H9 (cell line): Measurements from ENCODE around the gene SIPA1L3. TPM values are rescaled to one million over a fixed set of nuclear protein-coding genes. Genes with fewer than 3 reads are reported as not detected.

Experiments
- DNase-seq: peaks from one replicate; pipeline ENCODE4 v3.0.0-alpha.2; 2017
- H2AFZ ChIP-seq: one replicate; pipeline ENCODE4 v1.6.1; 2013; ENCODE audit warnings: mild to moderate bottlenecking, low read length, control low read depth, moderate library complexity
- H2AK5ac ChIP-seq: 2 replicates; pipeline ENCODE4 v1.6.1; 2013; ENCODE audit warnings: low read length, control low read depth, mixed read lengths; ENCODE audit not compliant: insufficient read length
- H2BK120ac ChIP-seq: one replicate; pipeline ENCODE4 v1.6.1; 2013; ENCODE audit warnings: low read depth, mild to moderate bottlenecking, low read length, control low read depth, inconsistent platforms; ENCODE audit not compliant: poor library complexity, severe bottlenecking
- H2BK12ac ChIP-seq: 2 replicates; pipeline ENCODE4 v1.6.1; 2013; ENCODE audit warnings: low read length, control low read depth, mixed read lengths, low read depth; ENCODE audit not compliant: insufficient read length
- H2BK15ac ChIP-seq: 2 replicates; pipeline ENCODE4 v1.6.1; 2013; ENCODE audit warnings: low read depth, low read length, control low read depth
- H2BK20ac ChIP-seq: one replicate; pipeline ENCODE4 v1.6.1; 2013; ENCODE audit warnings: low read depth, mild to moderate bottlenecking, low read length, control low read depth, inconsistent platforms; ENCODE audit not compliant: poor library complexity, severe bottlenecking
- H2BK5ac ChIP-seq: 2 replicates; pipeline ENCODE4 v1.6.1; 2013; ENCODE audit warnings: low read length, control low read depth, mixed read lengths; ENCODE audit not compliant: insufficient read length
- H3K14ac ChIP-seq: 2 replicates; pipeline ENCODE4 v1.6.1; 2013; ENCODE audit warnings: low read length, control low read depth; ENCODE audit not compliant: insufficient read depth
- H3K18ac ChIP-seq: 2 replicates; pipeline ENCODE4 v1.6.1; 2013; ENCODE audit warnings: low read depth, mild to moderate bottlenecking, mixed read lengths, low read length, control low read depth; ENCODE audit not compliant: insufficient read length
- H3K23ac ChIP-seq: 2 replicates; pipeline ENCODE4 v1.6.1; 2013; ENCODE audit warnings: low read length, control low read depth, mixed read lengths, low read depth; ENCODE audit not compliant: insufficient read length
- H3K23me2 ChIP-seq: 2 replicates; pipeline ENCODE4 v1.6.1; 2013; ENCODE audit warnings: low read depth, mild to moderate bottlenecking, mixed read lengths, low read length, control low read depth; ENCODE audit not compliant: insufficient read length, poor library complexity, severe bottlenecking
- H3K27ac ChIP-seq: 2 replicates; pipeline ENCODE4 v1.5.1; 2013; ENCODE audit warnings: low read length, control low read depth, mixed read lengths, low read depth; ENCODE audit not compliant: insufficient read length
- H3K27me3 ChIP-seq: 2 replicates; pipeline ENCODE4 v1.6.1; 2013; ENCODE audit warnings: low read length, control low read depth, inconsistent platforms; ENCODE audit not compliant: insufficient read depth
- H3K4ac ChIP-seq: 2 replicates; pipeline ENCODE4 v1.6.1; 2013; ENCODE audit warnings: low read depth, mild to moderate bottlenecking, control low read depth, inconsistent platforms, low read length, moderate library complexity
- H3K4me1 ChIP-seq: 2 replicates; pipeline ENCODE4 v1.6.1; 2013; ENCODE audit warnings: low read length, control low read depth, inconsistent platforms; ENCODE audit not compliant: insufficient read depth
- H3K4me2 ChIP-seq: 2 replicates; pipeline ENCODE4 v1.6.1; 2013; ENCODE audit warnings: low read length, control low read depth, mixed read lengths; ENCODE audit not compliant: insufficient read length, insufficient read depth
- H3K56ac ChIP-seq: 2 replicates; pipeline ENCODE4 v1.6.1; 2013; ENCODE audit warnings: low read depth, mild to moderate bottlenecking, mixed read lengths, low read length, control low read depth; ENCODE audit not compliant: insufficient read length
- H3K79me1 ChIP-seq: 2 replicates; pipeline ENCODE4 v1.6.1; 2013; ENCODE audit warnings: low read depth, mild to moderate bottlenecking, moderate library complexity, low read length, control low read depth, inconsistent platforms; ENCODE audit not compliant: insufficient read depth, poor library complexity, severe bottlenecking
- H3K79me2 ChIP-seq: 2 replicates; pipeline ENCODE4 v1.6.1; 2013; ENCODE audit warnings: low read length, control low read depth, inconsistent platforms; ENCODE audit not compliant: insufficient read depth
- H3K9ac ChIP-seq: 2 replicates; pipeline ENCODE4 v1.6.1; 2013; ENCODE audit warnings: low read length, control low read depth, mixed read lengths; ENCODE audit not compliant: insufficient read length; ENCODE audit errors: extremely low read depth
- H3K9me3 ChIP-seq: one replicate; pipeline ENCODE4 v1.6.1; 2013; ENCODE audit warnings: low read depth, low read length, inconsistent platforms; ENCODE audit not compliant: control insufficient read depth
- H3T11ph ChIP-seq: one replicate; pipeline ENCODE4 v1.6.1; 2013; ENCODE audit warnings: mild to moderate bottlenecking, low read length, control low read depth, inconsistent platforms
- H4K20me1 ChIP-seq: one replicate; pipeline ENCODE4 v1.6.1; 2013; ENCODE audit not compliant: control insufficient read depth, insufficient read length, insufficient read depth
- H4K5ac ChIP-seq: 2 replicates; pipeline ENCODE4 v1.6.1; 2013; ENCODE audit warnings: low read depth, mild to moderate bottlenecking, mixed read lengths, low read length, control low read depth; ENCODE audit not compliant: insufficient read length
- H4K8ac ChIP-seq: replicated peaks from 2 replicates; pipeline ENCODE4 v1.6.1; 2013; ENCODE audit warnings: low read length, control low read depth, mixed read lengths, low read depth; ENCODE audit not compliant: insufficient read length
- H4K91ac ChIP-seq: 2 replicates; pipeline ENCODE4 v1.6.1; 2013; ENCODE audit warnings: low read depth, mild to moderate bottlenecking, moderate library complexity, mixed read lengths, low read length, control low read depth; ENCODE audit not compliant: insufficient read length
- H3K27ac Mint-ChIP-seq, 3 experiments: 2 replicates in 2 of 3; 3 replicates in 1 of 3; pipeline ENCODE4 v1.8.0; 2020 to 2021; ENCODE audit warnings: mixed read lengths in 3 of 3, mild to moderate bottlenecking in 1 of 3, moderate library complexity in 1 of 3
- H3K27me3 Mint-ChIP-seq: 2 replicates; pipeline ENCODE4 v1.8.0; 2021; ENCODE audit warnings: low read depth, mild to moderate bottlenecking, moderate library complexity, mixed read lengths
- H3K36me3 Mint-ChIP-seq, 3 experiments: 2 replicates in 2 of 3; 3 replicates in 1 of 3; pipeline ENCODE4 v1.8.0; 2020 to 2021; ENCODE audit warnings: low read depth in 3 of 3, mixed read lengths in 3 of 3; ENCODE audit not compliant: insufficient read depth in 1 of 3
- H3K4me1 Mint-ChIP-seq, 2 experiments: 2 replicates each; pipeline ENCODE4 v1.8.0; 2020; ENCODE audit warnings: mixed read lengths in 2 of 2
- H3K4me3 Mint-ChIP-seq, 2 experiments: 2 replicates in 1 of 2; 3 replicates in 1 of 2; pipeline ENCODE4 v1.8.0; 2020 to 2021; ENCODE audit warnings: mild to moderate bottlenecking in 2 of 2, mixed read lengths in 2 of 2, moderate library complexity in 1 of 2
- H3K9me3 Mint-ChIP-seq, 2 experiments: 2 replicates in 1 of 2; 3 replicates in 1 of 2; pipeline ENCODE4 v1.8.0; 2020; ENCODE audit warnings: mild to moderate bottlenecking in 2 of 2, mixed read lengths in 2 of 2, moderate library complexity in 1 of 2
- WGBS: extraction: QIAGEN DNeasy Blood & Tissue Kit; methylation state at CpG from one replicate; pipeline ENCODE4 v1.1.7; 2013; ENCODE audit warnings: missing lambda C conversion rate, low lambda C conversion rate, mixed read lengths; ENCODE audit not compliant: insufficient read length; ENCODE audit errors: extremely low coverage; 5-methylcytosine and 5-hydroxymethylcytosine counted together
- total RNA-seq: library from RNA; stranded (reverse); gene quantifications from 2 replicates; pipeline ENCODE4 v1.2.1, GENCODE V29; 2021
- TF ChIP-seq, protein P1 (sequence below): fragments of 200-600 bp; sonication (generic); conservative IDR thresholded peaks from 3 replicates; pipeline ENCODE4 v1.8.0; 2021; ENCODE audit warnings: antibody characterized with exemption, mild to moderate bottlenecking

Gene SIPA1L3
- total RNA-seq, 1 experiment from 2014 or later = 40.1 TPM

DNA sequence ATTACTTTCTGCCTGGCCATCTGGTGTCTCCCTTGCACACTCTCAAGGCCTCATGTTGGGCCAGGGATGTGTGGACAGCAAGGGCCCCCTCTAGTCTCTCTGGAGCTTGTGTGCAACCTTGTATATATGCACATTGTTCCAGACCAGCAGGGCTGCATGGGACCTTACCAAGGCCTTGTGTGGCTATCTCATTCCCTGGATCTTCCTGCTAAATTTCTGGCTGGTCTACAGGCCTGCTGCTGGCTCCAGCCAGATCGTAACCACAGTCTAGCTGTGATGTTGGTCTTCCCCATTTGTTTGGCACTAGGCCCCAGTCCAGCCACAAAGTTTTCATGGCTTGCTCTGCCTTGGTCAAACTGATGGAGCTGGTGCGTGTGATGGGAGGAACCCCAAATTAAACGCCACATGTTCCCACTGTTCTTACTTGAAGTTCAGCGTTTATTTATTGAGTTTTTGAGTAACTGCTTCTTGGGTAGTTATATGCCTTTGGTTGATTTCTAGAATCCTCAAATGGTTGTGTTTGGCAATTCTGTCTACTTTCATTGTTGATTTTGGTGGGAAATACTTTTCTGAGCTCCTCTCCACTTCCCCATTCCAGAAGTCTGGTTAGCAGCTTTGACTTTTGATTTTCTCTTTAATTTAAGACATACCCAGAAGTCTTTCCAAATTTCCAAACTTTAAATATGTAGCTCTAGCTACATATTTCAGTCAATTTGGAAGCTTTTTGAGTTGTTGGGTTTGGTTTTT is 56.4 kb downstream of the SIPA1L3 start:
- no peak overlapping the region for H2BK20ac ChIP-seq
- no peaks in the 10 kb centered on the region for H3K27me3 ChIP-seq
- no peak overlapping the region for H3K23ac ChIP-seq
- DNase-seq = no peak
- H3K56ac ChIP-seq = no peak overlapping the region
- H3T11ph ChIP-seq = no peak overlapping the region
- H4K8ac ChIP-seq = no peak overlapping the region
- no peak overlapping the region for H2BK12ac ChIP-seq
- no peak overlapping the region for H2AK5ac ChIP-seq
- no peak overlapping the region for H3K9ac ChIP-seq
- H3K4me2 ChIP-seq = no peak overlapping the region
- H3K27ac Mint-ChIP-seq = peak overlapping the region; percentile 53 to 94 (median 59); a peak in 6 of 7 replicates
- H3K18ac ChIP-seq = no peak overlapping the region
- no peaks in the 10 kb centered on the region for H3K9me3 ChIP-seq
- no peak overlapping the region for H3K4me3 Mint-ChIP-seq
- peaks cover under 1 to 2% of the 10 kb centered on the region in 2 experiments; a peak in 2 of 5 replicates for H3K9me3 Mint-ChIP-seq
- H2AFZ ChIP-seq = no peak overlapping the region
- no peak overlapping the region for H2BK5ac ChIP-seq
- H3K79me2 ChIP-seq = peaks cover 3% of the 10 kb centered on the region; the same call in 1 of the 2 replicates
- H3K36me3 Mint-ChIP-seq = peaks cover 6 to 11% (median 7%) of the 10 kb centered on the region in 3 experiments
- H3K4me1 Mint-ChIP-seq = peaks cover 18 to 21% of the 10 kb centered on the region in 2 experiments
- H3K4ac ChIP-seq = no peak overlapping the region
- TF ChIP-seq, protein P1, sequence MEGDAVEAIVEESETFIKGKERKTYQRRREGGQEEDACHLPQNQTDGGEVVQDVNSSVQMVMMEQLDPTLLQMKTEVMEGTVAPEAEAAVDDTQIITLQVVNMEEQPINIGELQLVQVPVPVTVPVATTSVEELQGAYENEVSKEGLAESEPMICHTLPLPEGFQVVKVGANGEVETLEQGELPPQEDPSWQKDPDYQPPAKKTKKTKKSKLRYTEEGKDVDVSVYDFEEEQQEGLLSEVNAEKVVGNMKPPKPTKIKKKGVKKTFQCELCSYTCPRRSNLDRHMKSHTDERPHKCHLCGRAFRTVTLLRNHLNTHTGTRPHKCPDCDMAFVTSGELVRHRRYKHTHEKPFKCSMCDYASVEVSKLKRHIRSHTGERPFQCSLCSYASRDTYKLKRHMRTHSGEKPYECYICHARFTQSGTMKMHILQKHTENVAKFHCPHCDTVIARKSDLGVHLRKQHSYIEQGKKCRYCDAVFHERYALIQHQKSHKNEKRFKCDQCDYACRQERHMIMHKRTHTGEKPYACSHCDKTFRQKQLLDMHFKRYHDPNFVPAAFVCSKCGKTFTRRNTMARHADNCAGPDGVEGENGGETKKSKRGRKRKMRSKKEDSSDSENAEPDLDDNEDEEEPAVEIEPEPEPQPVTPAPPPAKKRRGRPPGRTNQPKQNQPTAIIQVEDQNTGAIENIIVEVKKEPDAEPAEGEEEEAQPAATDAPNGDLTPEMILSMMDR = no peak
- no peak overlapping the region for H3K27ac ChIP-seq
- WGBS = no CpG with 5 or more reads among the region's 4 CpGs
- peaks cover 3% of the 10 kb centered on the region for H3K79me1 ChIP-seq
- no peaks in the 10 kb centered on the region for H3K27me3 Mint-ChIP-seq
- H4K5ac ChIP-seq = no peak overlapping the region
- no peak overlapping the region for H4K91ac ChIP-seq
- no peak overlapping the region; the same call in 1 of the 2 replicates for H3K14ac ChIP-seq
- H3K23me2 ChIP-seq = no peaks in the 10 kb centered on the region
- no peaks in the 10 kb centered on the region for H3K4me1 ChIP-seq
- no peak overlapping the region for H2BK120ac ChIP-seq
- H4K20me1 ChIP-seq = no peaks in the 10 kb centered on the region
- no peak overlapping the region for H2BK15ac ChIP-seq
